GM12891 (cell line): ENCODE results near the gene AGBL1.

ENCODE experiments used
- POLR2AphosphoS5 ChIP-seq: IDR thresholded peaks from 2 replicates; pipeline ENCODE4 v1.6.1; 2011; ENCODE audit warnings: low read depth, low read length, control low read depth
- POU2F2 ChIP-seq: IDR thresholded peaks from 2 replicates; pipeline ENCODE4 v1.6.1; 2011; ENCODE audit warnings: low read depth, mild to moderate bottlenecking, control low read depth, low read length, moderate library complexity
- TAF1 ChIP-seq: IDR thresholded peaks from 2 replicates; pipeline ENCODE4 v1.6.1; 2011; ENCODE audit warnings: low read depth, low read length, control low read depth

- no peak for TF ChIP-seq POLR2AphosphoS5
- TF ChIP-seq TAF1: no peak
- TF ChIP-seq POU2F2: no peak
These were observed 237.7 kb downstream of the AGBL1 start for GRCh38 chr15:86317384-86317740.
